Lower leg skin (tissue), 3 donors: ENCODE results near the gene DMRTB1.

Source experiments
- POLR2A ChIP-seq, 2 donors: fragments of 450-650 bp; IDR thresholded peaks; one replicate each; pipeline ENCODE4 v1.6.1; 2016 to 2017; ENCODE audit warnings: antibody characterized with exemption in 2 of 2, mild to moderate bottlenecking in 1 of 2, moderate library complexity in 1 of 2
- TF ChIP-seq, protein P1 (sequence below), 3 donors: fragments of 450-650 bp; IDR thresholded peaks; one replicate each; pipeline ENCODE4 v1.5.1; 2016; ENCODE audit warnings: antibody characterized with exemption in 3 of 3, mild to moderate bottlenecking in 3 of 3, moderate library complexity in 2 of 3

DNA sequence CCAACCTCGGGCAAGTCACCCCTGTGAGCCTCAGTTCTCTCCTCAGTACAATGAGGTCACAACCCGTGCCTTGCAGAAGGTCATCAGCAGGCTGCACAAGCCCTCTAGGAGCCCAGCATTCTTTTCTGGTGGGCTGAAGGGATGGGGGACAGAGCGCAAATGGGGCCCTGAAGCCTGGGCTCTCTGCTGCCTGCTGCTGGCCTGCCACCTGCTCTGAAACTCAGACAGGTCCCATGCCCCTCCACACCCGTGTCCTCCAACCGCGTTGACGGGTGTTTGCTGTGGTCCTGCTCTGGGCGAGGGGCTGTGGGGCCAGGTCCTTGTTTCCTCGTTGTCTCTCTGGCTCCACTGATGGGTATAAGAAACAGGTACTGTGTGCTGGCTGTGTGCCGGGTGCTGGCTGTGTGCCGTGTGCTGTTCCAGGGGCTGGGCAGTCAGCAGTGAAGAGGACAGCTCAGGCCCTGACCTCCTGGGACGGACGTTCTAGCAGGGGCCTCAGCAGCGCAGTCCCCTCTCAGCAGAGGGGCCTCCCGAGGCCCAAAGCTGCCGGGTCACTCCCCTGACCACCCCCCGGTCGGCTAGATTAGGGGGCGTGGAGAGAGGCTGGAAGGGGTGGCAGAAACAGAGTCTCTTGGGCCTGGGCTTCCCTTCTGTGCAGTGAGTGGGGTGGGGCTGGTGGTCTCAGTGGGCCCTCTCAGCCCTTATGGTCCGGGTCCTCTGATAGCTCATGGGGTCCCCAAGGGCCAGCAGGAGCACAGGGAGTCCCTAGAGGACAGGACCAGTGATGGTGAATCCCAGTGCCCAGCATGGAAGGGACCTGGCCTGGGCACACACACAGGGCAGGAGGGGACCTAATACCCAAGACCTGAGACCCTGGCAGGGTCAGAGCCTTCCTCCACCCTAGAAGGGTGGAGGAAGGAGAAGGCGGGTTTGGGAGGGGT lies 42.1 kb downstream of the DMRTB1 start:
- TF ChIP-seq, protein P1, sequence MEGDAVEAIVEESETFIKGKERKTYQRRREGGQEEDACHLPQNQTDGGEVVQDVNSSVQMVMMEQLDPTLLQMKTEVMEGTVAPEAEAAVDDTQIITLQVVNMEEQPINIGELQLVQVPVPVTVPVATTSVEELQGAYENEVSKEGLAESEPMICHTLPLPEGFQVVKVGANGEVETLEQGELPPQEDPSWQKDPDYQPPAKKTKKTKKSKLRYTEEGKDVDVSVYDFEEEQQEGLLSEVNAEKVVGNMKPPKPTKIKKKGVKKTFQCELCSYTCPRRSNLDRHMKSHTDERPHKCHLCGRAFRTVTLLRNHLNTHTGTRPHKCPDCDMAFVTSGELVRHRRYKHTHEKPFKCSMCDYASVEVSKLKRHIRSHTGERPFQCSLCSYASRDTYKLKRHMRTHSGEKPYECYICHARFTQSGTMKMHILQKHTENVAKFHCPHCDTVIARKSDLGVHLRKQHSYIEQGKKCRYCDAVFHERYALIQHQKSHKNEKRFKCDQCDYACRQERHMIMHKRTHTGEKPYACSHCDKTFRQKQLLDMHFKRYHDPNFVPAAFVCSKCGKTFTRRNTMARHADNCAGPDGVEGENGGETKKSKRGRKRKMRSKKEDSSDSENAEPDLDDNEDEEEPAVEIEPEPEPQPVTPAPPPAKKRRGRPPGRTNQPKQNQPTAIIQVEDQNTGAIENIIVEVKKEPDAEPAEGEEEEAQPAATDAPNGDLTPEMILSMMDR (IDR thresholded peaks at IDR 0.05), result no peak
- TF ChIP-seq POLR2A (IDR thresholded peaks at IDR 0.05), result no peak
